Activated naive CD8-positive, alpha-beta T cell (primary cell): ENCODE data around the gene RND3.

Source experiments
- H3K27ac Mint-ChIP-seq: one replicate; pipeline ENCODE4 v1.8.0; 2021; ENCODE audit warnings: mixed read lengths
- H3K27me3 Mint-ChIP-seq: one replicate; pipeline ENCODE4 v1.8.0; 2021; ENCODE audit warnings: mixed read lengths
- H3K36me3 Mint-ChIP-seq: one replicate; pipeline ENCODE4 v1.8.0; 2021; ENCODE audit warnings: mixed read lengths
- H3K4me1 Mint-ChIP-seq: one replicate; pipeline ENCODE4 v1.8.0; 2021; ENCODE audit warnings: low read depth, mixed read lengths
- H3K4me3 Mint-ChIP-seq: one replicate; pipeline ENCODE4 v1.8.0; 2021; ENCODE audit warnings: mild to moderate bottlenecking, mixed read lengths
- H3K9me3 Mint-ChIP-seq: one replicate; pipeline ENCODE4 v1.8.0; 2021; ENCODE audit warnings: low read depth, mixed read lengths

Gene RND3

DNA sequence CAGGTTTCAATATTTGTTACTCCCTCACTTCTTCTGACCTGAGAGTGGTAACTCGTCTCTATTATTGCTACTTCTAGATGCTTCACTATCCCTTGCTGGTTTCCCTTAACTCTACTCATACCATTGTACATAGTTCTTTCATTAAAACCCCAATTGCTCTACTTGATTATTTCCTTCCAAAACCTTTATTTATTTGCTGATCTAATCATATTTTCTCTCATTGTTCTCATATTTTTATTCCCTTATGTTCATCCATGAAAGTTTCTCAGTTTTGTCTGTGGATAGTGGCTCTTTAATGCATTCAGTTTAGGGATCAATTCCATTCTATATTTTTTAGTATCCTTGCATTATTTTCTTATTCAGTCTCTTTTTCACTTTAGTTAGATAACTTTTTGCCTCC lies 42.1 kb downstream of the RND3 start:
- H3K4me1 Mint-ChIP-seq, result no peaks in the 10 kb centered on the region
- H3K36me3 Mint-ChIP-seq, result no peaks in the 10 kb centered on the region
- H3K4me3 Mint-ChIP-seq, result no peak overlapping the region
- no peaks in the 10 kb centered on the region for H3K9me3 Mint-ChIP-seq
- H3K27ac Mint-ChIP-seq, result no peak overlapping the region
- no peaks in the 10 kb centered on the region for H3K27me3 Mint-ChIP-seq

DNA sequence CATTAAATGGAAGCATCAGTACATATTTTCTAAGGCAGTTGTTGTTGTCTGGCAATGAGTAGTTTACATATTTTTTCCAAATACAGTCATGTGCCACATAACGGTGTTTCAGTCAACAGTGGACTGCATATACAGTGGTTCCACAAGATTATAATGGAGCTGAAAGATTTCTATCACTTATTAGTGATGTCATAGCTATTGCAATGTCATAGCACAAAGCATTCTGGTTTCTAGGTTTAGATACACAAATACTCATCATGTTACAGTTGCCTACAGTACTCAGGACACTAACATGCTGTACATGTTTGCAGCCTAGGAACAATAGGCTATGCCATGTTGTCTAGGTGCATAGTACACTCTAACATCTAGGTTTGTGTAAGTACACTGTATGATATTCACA lies 45.0 kb downstream of the RND3 start:
- Mint-ChIP-seq H3K36me3 (no peaks in the 10 kb centered on the region), H3K27ac (no peak overlapping the region), H3K27me3 (no peaks in the 10 kb centered on the region), H3K4me3 (no peak overlapping the region), H3K9me3 (no peaks in the 10 kb centered on the region), H3K4me1 (no peaks in the 10 kb centered on the region)

DNA sequence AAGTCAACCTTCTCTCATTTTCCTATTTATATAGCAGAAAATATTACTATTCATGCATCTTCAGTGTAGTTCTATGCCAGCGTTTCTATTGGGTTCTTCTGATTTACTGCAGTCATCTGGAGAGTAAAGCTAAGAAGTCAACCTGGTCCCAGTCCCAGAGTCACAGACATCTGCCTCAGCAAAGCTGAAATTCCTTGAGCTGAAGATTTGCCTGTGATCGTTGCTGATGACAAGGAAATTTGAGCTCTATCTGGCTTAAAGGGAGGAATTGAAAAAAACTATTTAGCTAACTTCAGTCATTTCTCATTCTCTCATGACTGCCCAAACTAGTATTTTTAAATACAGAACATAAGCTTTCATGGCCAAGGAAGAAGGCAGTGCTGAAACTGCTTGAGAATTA lies 45.7 kb downstream of the RND3 start:
- Mint-ChIP-seq H3K4me1 (no peaks in the 10 kb centered on the region), H3K27ac (no peak overlapping the region), H3K36me3 (no peaks in the 10 kb centered on the region), H3K27me3 (no peaks in the 10 kb centered on the region), H3K9me3 (no peaks in the 10 kb centered on the region), H3K4me3 (no peak overlapping the region)

- H3K36me3 Mint-ChIP-seq, result no peaks in the 10 kb centered on the region
- no peak overlapping the region for H3K4me3 Mint-ChIP-seq
- no peaks in the 10 kb centered on the region for H3K27me3 Mint-ChIP-seq
- H3K27ac Mint-ChIP-seq, result no peak overlapping the region
- no peaks in the 10 kb centered on the region for H3K9me3 Mint-ChIP-seq
- no peaks in the 10 kb centered on the region for H3K4me1 Mint-ChIP-seq
Measured at GRCh38 chr2:150441226-150441625, 46.2 kb downstream of the RND3 start.

DNA sequence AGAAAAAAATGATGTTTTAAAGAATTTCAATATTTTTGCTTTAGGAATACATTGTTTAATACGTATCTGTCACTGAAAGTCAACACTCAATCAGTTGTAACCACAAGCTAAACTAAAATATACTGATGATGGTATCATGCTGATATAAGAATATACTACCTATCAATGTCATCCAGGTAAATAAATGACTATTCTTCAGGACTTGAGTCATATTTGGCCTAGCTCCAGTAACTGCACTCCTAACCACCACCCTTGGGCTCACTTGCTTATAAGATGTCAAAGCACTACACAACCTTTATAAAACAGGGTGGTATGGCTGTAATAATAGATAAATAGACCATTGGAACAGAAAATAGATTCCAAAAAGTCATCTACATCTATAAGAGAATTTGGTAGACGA lies 48.8 kb downstream of the RND3 start:
- H3K27me3 Mint-ChIP-seq, result no peaks in the 10 kb centered on the region

DNA sequence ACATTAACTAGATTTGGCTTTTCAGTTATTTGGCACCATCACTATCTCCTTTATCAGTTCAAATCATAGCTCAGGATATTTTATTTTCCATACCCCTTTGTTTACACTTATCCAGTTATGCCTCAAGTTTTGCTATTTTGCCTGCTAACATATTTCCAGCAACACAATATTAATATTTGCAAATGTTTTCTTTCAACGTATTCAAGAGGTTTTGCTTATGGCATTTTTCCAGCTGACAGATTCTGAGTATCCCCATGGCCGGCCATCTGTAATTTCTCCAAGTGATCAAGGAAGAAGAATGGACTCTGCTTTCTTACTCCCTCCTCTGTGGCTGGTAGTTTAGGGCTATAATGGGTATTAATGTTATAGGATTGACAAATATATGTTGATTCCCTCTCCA lies 49.4 kb downstream of the RND3 start:
- Mint-ChIP-seq H3K4me1 (no peaks in the 10 kb centered on the region), H3K27me3 (no peaks in the 10 kb centered on the region), H3K27ac (no peak overlapping the region), H3K4me3 (no peak overlapping the region), H3K36me3 (no peaks in the 10 kb centered on the region), H3K9me3 (no peaks in the 10 kb centered on the region)

More for the DNA sequence above, 48.8 kb downstream of the RND3 start:
- Mint-ChIP-seq H3K4me1 (no peaks in the 10 kb centered on the region), H3K4me3 (no peak overlapping the region), H3K9me3 (no peaks in the 10 kb centered on the region), H3K27ac (no peak overlapping the region), H3K36me3 (no peaks in the 10 kb centered on the region)

GRCh38 chr2:150432312-150432625 lies 55.2 kb downstream of the RND3 start:
- Mint-ChIP-seq H3K27me3 (no peaks in the 10 kb centered on the region), H3K36me3 (no peaks in the 10 kb centered on the region), H3K4me3 (no peak overlapping the region), H3K9me3 (no peaks in the 10 kb centered on the region), H3K27ac (no peak overlapping the region), H3K4me1 (no peaks in the 10 kb centered on the region)

GRCh38 chr2:150431561-150432311 lies 55.7 kb downstream of the RND3 start:
- Mint-ChIP-seq H3K27me3 (no peaks in the 10 kb centered on the region), H3K36me3 (no peaks in the 10 kb centered on the region), H3K27ac (no peak overlapping the region), H3K4me3 (no peak overlapping the region), H3K9me3 (no peaks in the 10 kb centered on the region), H3K4me1 (no peaks in the 10 kb centered on the region)

GRCh38 chr2:150429384-150429961 lies 58.0 kb downstream of the RND3 start:
- Mint-ChIP-seq H3K4me3 (no peak overlapping the region), H3K36me3 (no peaks in the 10 kb centered on the region), H3K27ac (no peak overlapping the region), H3K27me3 (no peaks in the 10 kb centered on the region), H3K9me3 (no peaks in the 10 kb centered on the region), H3K4me1 (no peaks in the 10 kb centered on the region)

- no peaks in the 10 kb centered on the region for H3K36me3 Mint-ChIP-seq
- no peak overlapping the region for H3K4me3 Mint-ChIP-seq
- no peaks in the 10 kb centered on the region for H3K27me3 Mint-ChIP-seq
- no peaks in the 10 kb centered on the region for H3K4me1 Mint-ChIP-seq
- H3K27ac Mint-ChIP-seq, result no peak overlapping the region
- H3K9me3 Mint-ChIP-seq, result no peaks in the 10 kb centered on the region
Measured at GRCh38 chr2:150428641-150429040, 58.8 kb downstream of the RND3 start.

DNA sequence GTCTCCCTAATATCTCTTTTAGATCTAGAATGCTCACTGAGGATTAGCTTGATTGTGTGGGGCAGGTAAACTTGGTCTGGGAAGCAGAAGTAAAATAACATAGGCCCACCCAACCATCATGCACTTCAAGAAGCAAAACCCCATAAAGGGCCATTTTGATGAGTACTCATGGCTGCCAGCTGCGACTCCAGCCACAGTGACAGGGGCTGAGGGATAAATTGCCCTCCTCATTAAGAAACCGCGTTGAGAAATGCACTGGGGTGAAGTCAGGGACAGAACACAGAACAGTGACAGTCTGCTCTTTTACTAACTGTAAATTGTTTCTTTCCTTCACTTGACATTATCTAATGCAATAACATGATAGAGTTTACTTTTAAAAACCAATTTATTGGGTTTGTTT lies 60.2 kb downstream of the RND3 start:
- H3K4me3 Mint-ChIP-seq, result no peak overlapping the region
- no peak overlapping the region for H3K27ac Mint-ChIP-seq
- no peaks in the 10 kb centered on the region for H3K4me1 Mint-ChIP-seq
- no peaks in the 10 kb centered on the region for H3K36me3 Mint-ChIP-seq
- H3K9me3 Mint-ChIP-seq, result no peaks in the 10 kb centered on the region
- H3K27me3 Mint-ChIP-seq, result no peaks in the 10 kb centered on the region

DNA sequence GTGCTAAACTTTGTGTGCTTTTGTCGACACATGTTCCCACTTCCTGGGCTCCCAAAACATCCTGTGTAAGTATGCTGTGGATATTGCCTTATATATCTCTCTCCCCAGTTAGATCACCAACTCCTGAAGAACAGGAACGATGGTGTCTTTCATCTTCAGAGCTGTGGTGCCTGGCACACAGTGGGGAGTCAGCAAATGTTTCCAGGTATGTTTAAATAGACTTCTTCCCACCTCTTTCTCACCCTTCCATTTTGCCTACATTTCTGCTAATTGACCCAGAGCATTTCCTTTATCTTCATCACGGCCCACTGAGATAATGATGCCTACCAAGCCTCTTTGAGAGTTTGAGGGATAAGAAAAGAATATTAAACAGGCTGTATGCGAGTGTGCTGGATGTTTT lies 60.7 kb downstream of the RND3 start:
- H3K27me3 Mint-ChIP-seq, result no peaks in the 10 kb centered on the region
- H3K36me3 Mint-ChIP-seq, result no peaks in the 10 kb centered on the region
- H3K4me3 Mint-ChIP-seq, result no peak overlapping the region
- H3K4me1 Mint-ChIP-seq, result no peaks in the 10 kb centered on the region
- no peak overlapping the region for H3K27ac Mint-ChIP-seq
- H3K9me3 Mint-ChIP-seq, result no peaks in the 10 kb centered on the region

DNA sequence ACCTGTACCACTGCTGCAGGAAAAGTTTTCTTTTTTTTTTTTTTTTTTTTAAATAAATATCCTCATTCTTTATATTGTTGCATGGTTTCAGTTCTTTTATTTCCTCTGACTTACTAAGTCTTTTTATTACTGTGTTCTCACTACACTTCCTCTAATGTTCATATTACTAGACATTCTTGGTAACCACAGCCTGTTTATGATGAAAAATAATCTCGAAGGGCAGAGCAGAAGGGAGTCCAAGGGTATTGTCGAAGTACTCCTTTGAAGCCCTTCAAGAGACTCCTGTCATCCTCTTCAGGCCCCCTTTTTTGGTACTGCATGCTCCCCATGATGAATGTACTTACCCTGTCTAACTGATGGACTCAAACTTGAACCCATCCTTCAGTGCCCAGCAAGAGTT lies 61.2 kb downstream of the RND3 start:
- Mint-ChIP-seq H3K27ac (no peak overlapping the region), H3K27me3 (no peaks in the 10 kb centered on the region), H3K36me3 (no peaks in the 10 kb centered on the region), H3K9me3 (no peaks in the 10 kb centered on the region), H3K4me1 (no peaks in the 10 kb centered on the region), H3K4me3 (no peak overlapping the region)

DNA sequence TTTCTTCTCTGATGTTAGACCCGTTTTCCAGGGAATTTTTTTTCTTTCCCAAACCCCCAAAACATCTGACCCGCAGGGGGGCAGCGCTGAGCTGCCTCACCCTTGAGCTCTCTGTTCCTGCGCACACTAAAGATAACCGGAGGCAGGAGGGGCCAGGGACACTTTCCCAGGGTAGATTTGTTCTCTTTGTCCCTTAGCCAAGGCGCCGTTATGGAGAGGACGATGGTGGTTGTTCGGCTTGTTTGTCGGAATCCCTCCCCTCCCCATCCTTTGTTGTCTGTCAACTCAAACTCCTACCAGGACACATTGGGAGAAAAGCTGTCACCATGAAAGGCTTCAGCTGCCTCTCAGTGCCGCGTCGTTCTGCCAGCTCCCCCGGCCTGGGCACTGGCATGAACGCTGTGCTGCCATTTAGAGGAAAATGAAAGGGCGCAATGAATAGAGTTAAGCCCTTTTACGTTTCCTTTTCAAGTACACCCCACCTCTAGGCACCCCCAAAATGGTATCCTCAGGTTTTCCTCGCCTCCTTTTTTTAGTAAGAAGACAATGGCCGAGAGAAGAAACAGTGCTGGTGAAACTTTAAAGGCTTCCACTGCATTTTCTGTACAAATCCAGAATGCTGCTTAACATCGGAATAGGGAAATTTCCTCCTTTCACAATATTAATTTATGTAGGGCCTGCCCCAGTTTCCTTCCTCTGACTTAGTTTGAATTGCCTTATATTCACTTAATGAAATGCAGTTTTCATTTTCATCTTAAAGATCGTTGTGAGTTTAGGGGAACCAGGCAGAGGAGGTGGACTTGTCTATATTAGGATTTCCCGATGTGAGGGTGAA lies 62.1 kb downstream of the RND3 start:
- no peak overlapping the region for H3K27ac Mint-ChIP-seq
- no peaks in the 10 kb centered on the region for H3K36me3 Mint-ChIP-seq
- H3K9me3 Mint-ChIP-seq, result no peaks in the 10 kb centered on the region
- no peaks in the 10 kb centered on the region for H3K4me1 Mint-ChIP-seq
- no peak overlapping the region for H3K4me3 Mint-ChIP-seq
- no peaks in the 10 kb centered on the region for H3K27me3 Mint-ChIP-seq

DNA sequence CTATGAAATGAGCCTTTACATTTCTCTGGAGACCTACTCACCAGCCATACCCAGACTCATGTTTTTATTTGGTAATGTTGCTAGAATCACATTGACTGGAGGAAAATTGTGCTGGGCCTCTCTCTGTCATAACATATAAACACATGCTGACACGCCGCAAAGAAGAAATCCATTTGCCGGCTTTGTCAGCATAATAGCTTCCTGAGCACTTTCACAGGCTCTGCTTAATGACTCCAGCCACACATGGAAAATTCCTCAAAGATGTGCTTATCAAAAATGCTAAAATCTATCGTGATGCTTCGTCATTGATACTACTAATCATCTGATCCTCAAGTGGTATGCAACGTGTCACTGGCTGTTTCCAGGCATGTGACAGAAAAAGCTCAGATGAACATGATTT lies 63.1 kb downstream of the RND3 start:
- Mint-ChIP-seq H3K27me3 (no peaks in the 10 kb centered on the region), H3K27ac (no peak overlapping the region), H3K4me3 (no peak overlapping the region), H3K36me3 (no peaks in the 10 kb centered on the region), H3K4me1 (no peaks in the 10 kb centered on the region), H3K9me3 (no peaks in the 10 kb centered on the region)
